SK-N-SH (cell line): ENCODE measurements around the gene ST6GALNAC3. TPM values are rescaled to one million over a fixed set of nuclear protein-coding genes. Genes with fewer than 3 reads are reported as not detected.

Experiments
- CTCF ChIA-PET: fragments of 300-600, 350-600 bp; formaldehyde crosslinking; extraction: SDS; loops from one replicate; lab custom pipeline; 2021; lab: Yijun Ruan, JAX
- POLR2A ChIA-PET: fragments of 350-600 bp; sonication (Branson Sonifier 250); formaldehyde crosslinking; extraction: SDS; loops from one replicate; lab custom pipeline; 2020; ENCODE audit warnings: antibody characterized with exemption, inconsistent platforms; lab: Yijun Ruan, JAX
- DNase-seq: peaks from one replicate; pipeline ENCODE4 v3.0.0; 2012
- H2AFZ ChIP-seq: fragments of 200-600 bp; sonication (generic); 2 replicates; pipeline ENCODE4 v1.8.1; 2016; ENCODE audit warnings: antibody characterized with exemption, mild to moderate bottlenecking, low read depth
- H3F3A ChIP-seq: fragments of 200-600 bp; sonication (generic); replicated peaks from 2 replicates; pipeline ENCODE3; 2016; ENCODE audit warnings: antibody characterized with exemption, mild to moderate bottlenecking; ENCODE audit not compliant: insufficient read depth
- H3K27ac ChIP-seq, 2 experiments: fragments of 200-500 bp in 1 of 2; fragments of 200-600 bp in 1 of 2; sonication (Bioruptor generic) in 1 of 2; sonication (generic), shearing (Covaris generic) in 1 of 2; 2 replicates each; pipeline versions ENCODE4 v1.5.1 to v1.6.1; 2014 to 2016; ENCODE audit warnings: low read depth in 2 of 2, inconsistent platforms in 1 of 2, low read length in 1 of 2, mild to moderate bottlenecking in 1 of 2, mixed read lengths in 1 of 2
- H3K27me3 ChIP-seq: fragments of 200-600 bp; sonication (generic), shearing (Covaris generic); 2 replicates; pipeline ENCODE4 v1.6.1; 2016; ENCODE audit warnings: mixed run types; ENCODE audit not compliant: insufficient read depth
- H3K36me3 ChIP-seq, 2 experiments: fragments of 200-500 bp in 1 of 2; fragments of 200-600 bp in 1 of 2; sonication (Bioruptor generic) in 1 of 2; sonication (generic) in 1 of 2; replicated peaks in 1 of 2; 2 replicates each; pipeline versions ENCODE3 to v1.5.1; 2014 to 2016; ENCODE audit warnings: low read length in 1 of 2, mild to moderate bottlenecking in 1 of 2; ENCODE audit not compliant: insufficient read depth in 2 of 2, control insufficient read depth in 1 of 2
- H3K4me1 ChIP-seq, 2 experiments: fragments of 200-500 bp in 1 of 2; fragments of 200-600 bp in 1 of 2; sonication (Bioruptor generic) in 1 of 2; sonication (generic), shearing (Covaris generic) in 1 of 2; 2 replicates each; pipeline versions ENCODE4 v1.5.1 to v1.6.1; 2014 to 2016; ENCODE audit warnings: low read depth in 1 of 2, low read length in 1 of 2, mixed run types in 1 of 2; ENCODE audit not compliant: insufficient read depth in 2 of 2, control insufficient read depth in 1 of 2
- H3K4me2 ChIP-seq: fragments of 200-600 bp; sonication (generic), shearing (Covaris generic); 2 replicates; pipeline ENCODE4 v1.6.1; 2017; ENCODE audit warnings: mixed run types
- H3K4me3 ChIP-seq, 2 experiments: fragments of 200-500 bp in 1 of 2; fragments of 200-600 bp in 1 of 2; sonication (Bioruptor generic) in 1 of 2; sonication (generic), shearing (Covaris generic) in 1 of 2; 2 replicates each; pipeline versions ENCODE4 v1.5.1 to v1.8.1; 2014 to 2016; ENCODE audit warnings: low read depth in 2 of 2, inconsistent platforms in 1 of 2, low read length in 1 of 2, mild to moderate bottlenecking in 1 of 2, mixed read lengths in 1 of 2, moderate library complexity in 1 of 2
- H3K79me2 ChIP-seq: fragments of 200-600 bp; sonication (generic); 2 replicates; pipeline ENCODE4 v1.8.1; 2017; ENCODE audit warnings: mild to moderate bottlenecking; ENCODE audit not compliant: insufficient read depth
- H3K9ac ChIP-seq: fragments of 200-600 bp; sonication (generic); 2 replicates; pipeline ENCODE4 v1.6.1; 2017; ENCODE audit warnings: mixed run types
- H3K9me2 ChIP-seq: fragments of 200-600 bp; sonication (generic); 2 replicates; pipeline ENCODE4 v1.6.1; 2017; ENCODE audit warnings: mixed run types
- H3K9me3 ChIP-seq: fragments of 200-600 bp; sonication (generic); 2 replicates; pipeline ENCODE4 v1.6.1; 2017; ENCODE audit warnings: mixed run types, mild to moderate bottlenecking, moderate library complexity
- H4K20me1 ChIP-seq: fragments of 200-600 bp; sonication (generic); 2 replicates; pipeline ENCODE4 v1.6.1; 2017; ENCODE audit warnings: mild to moderate bottlenecking, mixed run types; ENCODE audit not compliant: insufficient read depth
- EP300 ChIP-seq, 2 experiments: IDR thresholded peaks; 2 replicates each; pipeline versions ENCODE4 v1.4.0 to v1.6.1; 2012; ENCODE audit warnings: borderline replicate concordance in 1 of 2, low read depth in 1 of 2, low read length in 1 of 2
- FOSL2 ChIP-seq: IDR thresholded peaks from 2 replicates; pipeline ENCODE4 v1.4.0; 2012; ENCODE audit warnings: low read depth, mild to moderate bottlenecking, moderate library complexity, borderline replicate concordance
- FOXJ3 ChIP-seq: sonication (generic); formaldehyde crosslinking; IDR thresholded peaks from 2 replicates; pipeline ENCODE4 v1.5.1; 2020; ENCODE audit warnings: mild to moderate bottlenecking, missing genetic modification reagents
- FOXM1 ChIP-seq: IDR thresholded peaks from 2 replicates; pipeline ENCODE4 v1.4.0; 2012; ENCODE audit warnings: low read depth, mild to moderate bottlenecking
- JUND ChIP-seq: IDR thresholded peaks from 2 replicates; pipeline ENCODE4 v1.4.0; 2012
- MEF2A ChIP-seq: IDR thresholded peaks from 2 replicates; pipeline ENCODE4 v1.4.0; 2012; ENCODE audit warnings: low read depth, borderline replicate concordance
- NFIC ChIP-seq: IDR thresholded peaks from 2 replicates; pipeline ENCODE4 v1.4.0; 2012; ENCODE audit warnings: borderline replicate concordance
- RFX5 ChIP-seq: IDR thresholded peaks from 2 replicates; pipeline ENCODE4 v1.6.1; 2012; ENCODE audit warnings: mild to moderate bottlenecking, improper control_type of control experiment, low read length
- RXRA ChIP-seq: IDR thresholded peaks from 2 replicates; pipeline ENCODE4 v1.4.0; 2012; ENCODE audit warnings: low read depth, mild to moderate bottlenecking, borderline replicate concordance
- SIN3A ChIP-seq: IDR thresholded peaks from 2 replicates; pipeline ENCODE4 v1.6.1; 2012; ENCODE audit warnings: low read depth, mild to moderate bottlenecking, low read length, moderate library complexity, borderline replicate concordance
- TCF12 ChIP-seq: IDR thresholded peaks from 2 replicates; pipeline ENCODE4 v1.4.0; 2012
- WGBS: methylation state at CpG from one replicate; pipeline ENCODE4 v1.1.6; 2017; ENCODE audit warnings: low lambda C conversion rate; 5-methylcytosine and 5-hydroxymethylcytosine counted together
- polyA plus RNA-seq, 3 experiments: library from polyadenylated mRNA; depleted of rRNA; stranded (reverse); fragments of >200 nt; gene quantifications; 2 replicates each; pipeline ENCODE4 v1.2.3, GENCODE V29; 2012
- TF ChIP-seq, protein P1 (sequence below): IDR thresholded peaks from 2 replicates; pipeline ENCODE4 v1.6.1; 2012; ENCODE audit warnings: mild to moderate bottlenecking, low read depth, low read length, moderate library complexity
- TF ChIP-seq, protein P2 (sequence below): fragments of 150-350 bp; IDR thresholded peaks from 2 replicates; pipeline ENCODE4 v1.6.1; 2016; ENCODE audit warnings: mild to moderate bottlenecking, low read depth, low read length
- TF ChIP-seq, protein P3 (sequence below): IDR thresholded peaks from 2 replicates; pipeline ENCODE4; 2012

ST6GALNAC3 gene
- polyA plus RNA-seq, 1 of the 3 experiments (the other 2 are of a cell fraction): 8.1 TPM

GRCh38 chr1:76066394-76066793 lies 8.2 kb upstream of the ST6GALNAC3 start (continued):
- TF ChIP-seq, protein P1, sequence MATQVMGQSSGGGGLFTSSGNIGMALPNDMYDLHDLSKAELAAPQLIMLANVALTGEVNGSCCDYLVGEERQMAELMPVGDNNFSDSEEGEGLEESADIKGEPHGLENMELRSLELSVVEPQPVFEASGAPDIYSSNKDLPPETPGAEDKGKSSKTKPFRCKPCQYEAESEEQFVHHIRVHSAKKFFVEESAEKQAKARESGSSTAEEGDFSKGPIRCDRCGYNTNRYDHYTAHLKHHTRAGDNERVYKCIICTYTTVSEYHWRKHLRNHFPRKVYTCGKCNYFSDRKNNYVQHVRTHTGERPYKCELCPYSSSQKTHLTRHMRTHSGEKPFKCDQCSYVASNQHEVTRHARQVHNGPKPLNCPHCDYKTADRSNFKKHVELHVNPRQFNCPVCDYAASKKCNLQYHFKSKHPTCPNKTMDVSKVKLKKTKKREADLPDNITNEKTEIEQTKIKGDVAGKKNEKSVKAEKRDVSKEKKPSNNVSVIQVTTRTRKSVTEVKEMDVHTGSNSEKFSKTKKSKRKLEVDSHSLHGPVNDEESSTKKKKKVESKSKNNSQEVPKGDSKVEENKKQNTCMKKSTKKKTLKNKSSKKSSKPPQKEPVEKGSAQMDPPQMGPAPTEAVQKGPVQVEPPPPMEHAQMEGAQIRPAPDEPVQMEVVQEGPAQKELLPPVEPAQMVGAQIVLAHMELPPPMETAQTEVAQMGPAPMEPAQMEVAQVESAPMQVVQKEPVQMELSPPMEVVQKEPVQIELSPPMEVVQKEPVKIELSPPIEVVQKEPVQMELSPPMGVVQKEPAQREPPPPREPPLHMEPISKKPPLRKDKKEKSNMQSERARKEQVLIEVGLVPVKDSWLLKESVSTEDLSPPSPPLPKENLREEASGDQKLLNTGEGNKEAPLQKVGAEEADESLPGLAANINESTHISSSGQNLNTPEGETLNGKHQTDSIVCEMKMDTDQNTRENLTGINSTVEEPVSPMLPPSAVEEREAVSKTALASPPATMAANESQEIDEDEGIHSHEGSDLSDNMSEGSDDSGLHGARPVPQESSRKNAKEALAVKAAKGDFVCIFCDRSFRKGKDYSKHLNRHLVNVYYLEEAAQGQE: no peak
- TF ChIP-seq RFX5: no peak

- peak overlapping the region; percentile 64 to 84 for H3K27ac ChIP-seq
Observed at GRCh38 chr1:76068542-76068941, 6.0 kb upstream of the ST6GALNAC3 start.

More at GRCh38 chr1:76068542-76068941, 6.0 kb upstream of the ST6GALNAC3 start:
- TF ChIP-seq NFIC: peak; percentile 61
- 0 out of 2 replicates have a peak, but pooled peaks have one; percentile 25 for TF ChIP-seq FOXM1
- no peak for TF ChIP-seq SIN3A
- TF ChIP-seq TCF12: peak; percentile 65; the same call in 1 of the 2 replicates
- TF ChIP-seq FOSL2: peak; percentile 60; the same call in 1 of the 2 replicates
- TF ChIP-seq RXRA: peak; percentile 70; the same call in 1 of the 2 replicates
- TF ChIP-seq FOXJ3 (CRISPR knock-in tag): no peak
- peak in 1 of 2 experiments; percentile 79; a peak in 2 of 4 replicates for TF ChIP-seq EP300 (IDR thresholded peaks at IDR 0.05; ENCODE audit: borderline replicate concordance in 1 of 2, low read depth in 1 of 2, low read length in 1 of 2)
- TF ChIP-seq, protein P2, sequence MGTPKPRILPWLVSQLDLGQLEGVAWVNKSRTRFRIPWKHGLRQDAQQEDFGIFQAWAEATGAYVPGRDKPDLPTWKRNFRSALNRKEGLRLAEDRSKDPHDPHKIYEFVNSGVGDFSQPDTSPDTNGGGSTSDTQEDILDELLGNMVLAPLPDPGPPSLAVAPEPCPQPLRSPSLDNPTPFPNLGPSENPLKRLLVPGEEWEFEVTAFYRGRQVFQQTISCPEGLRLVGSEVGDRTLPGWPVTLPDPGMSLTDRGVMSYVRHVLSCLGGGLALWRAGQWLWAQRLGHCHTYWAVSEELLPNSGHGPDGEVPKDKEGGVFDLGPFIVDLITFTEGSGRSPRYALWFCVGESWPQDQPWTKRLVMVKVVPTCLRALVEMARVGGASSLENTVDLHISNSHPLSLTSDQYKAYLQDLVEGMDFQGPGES: no peak
- TF ChIP-seq, protein P3, sequence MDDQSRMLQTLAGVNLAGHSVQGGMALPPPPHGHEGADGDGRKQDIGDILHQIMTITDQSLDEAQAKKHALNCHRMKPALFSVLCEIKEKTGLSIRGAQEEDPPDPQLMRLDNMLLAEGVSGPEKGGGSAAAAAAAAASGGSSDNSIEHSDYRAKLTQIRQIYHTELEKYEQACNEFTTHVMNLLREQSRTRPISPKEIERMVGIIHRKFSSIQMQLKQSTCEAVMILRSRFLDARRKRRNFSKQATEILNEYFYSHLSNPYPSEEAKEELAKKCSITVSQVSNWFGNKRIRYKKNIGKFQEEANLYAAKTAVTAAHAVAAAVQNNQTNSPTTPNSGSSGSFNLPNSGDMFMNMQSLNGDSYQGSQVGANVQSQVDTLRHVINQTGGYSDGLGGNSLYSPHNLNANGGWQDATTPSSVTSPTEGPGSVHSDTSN: peak; percentile 59
- TF ChIP-seq JUND: peak; percentile 80
- peak; percentile 59; the same call in 1 of the 2 replicates for TF ChIP-seq MEF2A
- Histone ChIP-seq H3K27me3 (no peaks in the 10 kb centered on the region), H4K20me1 (no peaks in the 10 kb centered on the region), H3F3A (peaks cover 50% of the 10 kb centered on the region), H3K4me2 (peak overlapping the region; percentile 49), H3K79me2 (no peaks in the 10 kb centered on the region), H3K4me1 (peaks cover 5 to 19% of the 10 kb centered on the region in 2 experiments), H2AFZ (peak overlapping the region; percentile 13; the same call in 1 of the 2 replicates), H3K4me3 (no peak overlapping the region), H3K9me3 (no peaks in the 10 kb centered on the region), H3K9ac (peak overlapping the region; percentile 15; the same call in 1 of the 2 replicates), H3K9me2 (no peaks in the 10 kb centered on the region), H3K36me3 (no peaks in the 10 kb centered on the region)
- ChIA-PET POLR2A (no interaction called here), CTCF (interaction anchor here (0.6 kb wide), 1 partner anchor 969 kb away, joined by 3 read pairs; no protein-coding TSS in a partner anchor)
- WGBS: 21% methylated on average over 1 of the region's 1 CpG
- DNase-seq: no peak
